ENCODE results near the gene PLTP.

DNA sequence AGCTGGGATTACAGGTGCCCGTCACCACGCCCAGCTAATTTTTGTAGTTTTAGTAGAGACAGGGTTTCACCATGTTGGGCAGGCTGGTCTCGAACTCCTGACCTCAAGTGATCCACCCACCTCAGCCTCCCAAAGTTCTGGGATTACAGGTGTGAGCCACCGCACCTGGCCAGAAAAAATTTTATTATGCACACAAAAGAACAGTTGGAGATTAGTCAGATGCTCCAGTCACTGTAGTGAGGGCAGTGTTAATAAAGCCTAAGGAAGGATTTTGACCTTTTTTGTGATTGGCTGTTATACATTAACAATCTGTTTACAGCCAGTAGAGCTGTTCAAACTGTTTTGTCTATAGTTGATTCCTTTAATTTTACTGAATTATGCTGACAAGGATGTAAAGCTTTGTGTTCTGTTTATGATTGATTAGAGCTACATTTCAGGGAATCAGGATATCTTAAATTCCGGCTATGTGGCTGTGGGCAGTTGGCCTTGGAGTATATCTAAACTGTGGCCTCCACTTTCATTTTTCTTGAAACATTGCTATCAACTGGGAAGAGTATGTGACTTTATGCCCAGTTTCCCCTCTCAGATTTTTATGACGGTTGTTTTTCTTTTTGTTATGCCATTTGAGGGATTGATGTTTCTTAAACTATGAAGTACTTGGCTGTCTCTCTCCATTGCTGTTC, 44.7 kb downstream of the PLTP start:
- TF ChIP-seq POLR2A (IDR thresholded peaks at IDR 0.05; ENCODE audit: low read depth) (no peak), EP300 (IDR thresholded peaks at IDR 0.05) (no peak), POLR2AphosphoS5 (IDR thresholded peaks at IDR 0.05) (no peak)
- TF ChIP-seq, protein P1, sequence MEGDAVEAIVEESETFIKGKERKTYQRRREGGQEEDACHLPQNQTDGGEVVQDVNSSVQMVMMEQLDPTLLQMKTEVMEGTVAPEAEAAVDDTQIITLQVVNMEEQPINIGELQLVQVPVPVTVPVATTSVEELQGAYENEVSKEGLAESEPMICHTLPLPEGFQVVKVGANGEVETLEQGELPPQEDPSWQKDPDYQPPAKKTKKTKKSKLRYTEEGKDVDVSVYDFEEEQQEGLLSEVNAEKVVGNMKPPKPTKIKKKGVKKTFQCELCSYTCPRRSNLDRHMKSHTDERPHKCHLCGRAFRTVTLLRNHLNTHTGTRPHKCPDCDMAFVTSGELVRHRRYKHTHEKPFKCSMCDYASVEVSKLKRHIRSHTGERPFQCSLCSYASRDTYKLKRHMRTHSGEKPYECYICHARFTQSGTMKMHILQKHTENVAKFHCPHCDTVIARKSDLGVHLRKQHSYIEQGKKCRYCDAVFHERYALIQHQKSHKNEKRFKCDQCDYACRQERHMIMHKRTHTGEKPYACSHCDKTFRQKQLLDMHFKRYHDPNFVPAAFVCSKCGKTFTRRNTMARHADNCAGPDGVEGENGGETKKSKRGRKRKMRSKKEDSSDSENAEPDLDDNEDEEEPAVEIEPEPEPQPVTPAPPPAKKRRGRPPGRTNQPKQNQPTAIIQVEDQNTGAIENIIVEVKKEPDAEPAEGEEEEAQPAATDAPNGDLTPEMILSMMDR (IDR thresholded peaks at IDR 0.05), result no peak
